Measurements from ENCODE around the gene FHL5.

Gene FHL5

DNA sequence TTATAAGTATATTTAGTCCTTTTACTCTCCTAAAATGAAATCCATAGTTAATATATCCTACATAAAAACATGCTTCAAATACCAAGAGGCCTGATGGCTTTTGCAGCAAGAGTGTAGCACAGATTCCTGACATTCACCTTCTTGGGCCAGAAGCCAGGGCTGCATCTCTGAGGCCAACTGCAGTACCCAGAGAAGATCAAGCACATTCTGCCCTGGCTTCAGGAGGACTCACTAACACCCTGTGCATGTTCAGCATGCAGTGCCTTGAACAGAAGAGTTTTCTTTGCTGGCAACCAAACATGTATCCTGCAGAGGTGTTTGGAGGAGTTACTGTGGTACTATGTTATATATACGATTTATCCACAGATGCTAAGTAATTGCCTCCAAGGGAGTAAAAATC lies 90.3 kb downstream of the FHL5 start:
- Histone ChIP-seq H3K27ac (no peak overlapping the region), H3K4me3 (no peak overlapping the region)
- TF ChIP-seq, protein P1, sequence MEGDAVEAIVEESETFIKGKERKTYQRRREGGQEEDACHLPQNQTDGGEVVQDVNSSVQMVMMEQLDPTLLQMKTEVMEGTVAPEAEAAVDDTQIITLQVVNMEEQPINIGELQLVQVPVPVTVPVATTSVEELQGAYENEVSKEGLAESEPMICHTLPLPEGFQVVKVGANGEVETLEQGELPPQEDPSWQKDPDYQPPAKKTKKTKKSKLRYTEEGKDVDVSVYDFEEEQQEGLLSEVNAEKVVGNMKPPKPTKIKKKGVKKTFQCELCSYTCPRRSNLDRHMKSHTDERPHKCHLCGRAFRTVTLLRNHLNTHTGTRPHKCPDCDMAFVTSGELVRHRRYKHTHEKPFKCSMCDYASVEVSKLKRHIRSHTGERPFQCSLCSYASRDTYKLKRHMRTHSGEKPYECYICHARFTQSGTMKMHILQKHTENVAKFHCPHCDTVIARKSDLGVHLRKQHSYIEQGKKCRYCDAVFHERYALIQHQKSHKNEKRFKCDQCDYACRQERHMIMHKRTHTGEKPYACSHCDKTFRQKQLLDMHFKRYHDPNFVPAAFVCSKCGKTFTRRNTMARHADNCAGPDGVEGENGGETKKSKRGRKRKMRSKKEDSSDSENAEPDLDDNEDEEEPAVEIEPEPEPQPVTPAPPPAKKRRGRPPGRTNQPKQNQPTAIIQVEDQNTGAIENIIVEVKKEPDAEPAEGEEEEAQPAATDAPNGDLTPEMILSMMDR (IDR thresholded peaks at IDR 0.05), result no peak
- no peak for DNase-seq (ENCODE audit: low spot score)

DNA sequence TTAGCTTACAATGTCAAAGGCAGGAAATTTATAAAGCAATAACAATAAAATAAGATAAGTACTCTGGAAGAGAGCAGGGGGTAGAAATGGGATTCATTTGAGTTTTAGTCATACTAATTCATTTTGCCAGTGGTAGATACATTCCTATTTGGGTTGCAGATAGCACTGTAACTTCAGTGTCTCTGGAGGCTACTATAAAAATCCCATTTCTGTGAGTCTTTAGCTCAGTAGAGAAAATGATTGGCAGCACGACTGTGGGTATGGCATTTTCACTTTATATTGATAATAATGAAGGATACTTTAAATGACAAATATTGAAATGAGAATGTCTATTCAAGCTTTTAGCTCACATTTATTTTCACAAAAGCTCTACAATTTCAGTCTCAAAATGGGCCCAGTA lies 93.6 kb downstream of the FHL5 start:
- Histone ChIP-seq H3K4me3 (no peak overlapping the region), H3K27ac (no peak overlapping the region)
- DNase-seq (ENCODE audit: low spot score), result no peak
- TF ChIP-seq, protein P1 (IDR thresholded peaks at IDR 0.05), result no peak

DNA sequence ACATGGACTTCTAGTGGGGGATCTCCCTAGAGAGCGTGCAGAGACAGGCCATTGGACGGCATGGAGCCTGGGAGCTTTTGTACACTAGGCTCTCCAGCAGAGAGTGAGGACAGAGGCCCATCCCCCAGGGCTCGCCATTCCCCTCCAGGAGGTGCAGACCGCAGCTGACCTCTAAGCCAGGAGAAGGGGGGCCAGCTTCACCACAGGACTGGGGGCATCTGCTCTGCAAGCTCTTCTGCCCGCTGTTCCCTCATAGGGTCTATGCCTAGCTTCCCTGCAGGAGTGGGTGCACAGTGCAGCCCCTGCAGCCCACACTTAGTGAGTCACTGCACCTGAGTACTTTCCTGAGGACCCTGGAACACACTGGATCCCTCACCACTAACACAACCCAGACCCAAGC lies 94.4 kb downstream of the FHL5 start:
- no peak for DNase-seq (ENCODE audit: low spot score)
- Histone ChIP-seq H3K27ac (no peak overlapping the region), H3K4me3 (no peak overlapping the region)
- TF ChIP-seq, protein P1 (IDR thresholded peaks at IDR 0.05), result no peak

DNA sequence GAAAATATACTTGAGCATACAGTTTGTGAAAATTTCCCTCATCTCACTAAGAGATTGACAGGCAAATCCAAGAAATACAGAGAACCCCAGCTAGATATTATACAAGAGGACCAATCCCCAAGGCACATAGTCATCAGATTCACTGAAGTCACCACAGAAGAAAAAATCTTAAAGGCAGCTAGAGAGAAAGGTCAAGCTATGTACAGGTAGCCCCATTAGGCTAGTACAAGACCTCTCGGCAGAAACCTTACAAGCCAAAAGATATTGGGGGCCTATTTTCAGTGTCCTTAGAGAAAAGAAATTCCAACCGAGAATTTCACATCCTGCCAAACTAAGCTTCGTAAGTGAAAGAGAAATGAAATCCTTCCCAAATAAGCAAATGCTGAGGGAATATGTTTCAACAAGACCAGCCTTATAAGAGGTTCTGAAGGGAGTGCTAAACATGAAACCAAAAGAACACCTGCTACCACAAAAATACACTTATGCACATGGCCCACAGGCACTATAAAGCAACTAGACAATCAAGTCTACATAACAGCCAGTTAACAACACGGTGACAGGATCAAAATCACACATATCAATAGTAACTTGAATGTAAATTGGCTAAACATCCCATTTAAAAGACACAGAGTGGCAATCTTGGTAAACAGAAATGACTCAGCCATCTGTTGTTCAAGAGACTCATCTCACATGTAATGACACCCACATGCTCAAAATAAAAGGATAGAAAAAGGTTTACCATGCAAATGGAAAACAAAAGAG lies 96.3 kb downstream of the FHL5 start:
- Histone ChIP-seq H3K4me3 (no peak overlapping the region), H3K27ac (no peak overlapping the region)
- no peak for DNase-seq (ENCODE audit: low spot score)
- TF ChIP-seq, protein P1 (IDR thresholded peaks at IDR 0.05), result no peak

All from coronary artery (tissue), 2 donors.